ENCODE results near the gene CDC7. TPM values are rescaled to one million over a fixed set of nuclear protein-coding genes. Genes with fewer than 3 reads are reported as not detected.
"Not testable (repeated sequence)": the region's sequence is repeated elsewhere in the genome, so short reads cannot be mapped to it uniquely, and the experiment has no call there.

The CDC7 gene
- 2.7 and 3.4 TPM in 2 replicates for total RNA-seq

- DNase-seq (ENCODE audit: extremely low read depth, low read depth, low spot score): peak; percentile 64
These were observed at the start of gene CDC7 for GRCh38 chr1:91500756-91501522. Gene CDC7 (plus strand): TSS chr1:91500851. CDS start chr1:91501717, 866 bp downstream.

GRCh38 chr1:91454136-91454535 is 46.5 kb upstream of the CDC7 start:
- no peak for DNase-seq (ENCODE audit: extremely low read depth, low read depth, low spot score)

GRCh38 chr1:91455334-91455733 is 45.3 kb upstream of the CDC7 start:
- no peak for DNase-seq (ENCODE audit: extremely low read depth, low read depth, low spot score)

- DNase-seq (ENCODE audit: extremely low read depth, low read depth, low spot score): no peak
These were observed 44.8 kb upstream of the CDC7 start for GRCh38 chr1:91455896-91456295.

GRCh38 chr1:91465350-91465749 is 35.3 kb upstream of the CDC7 start:
- not testable (repeated sequence) for DNase-seq (ENCODE audit: extremely low read depth, low read depth, low spot score)

GRCh38 chr1:91476533-91477217 is 24.0 kb upstream of the CDC7 start:
- no peak for DNase-seq (ENCODE audit: extremely low read depth, low read depth, low spot score)

- DNase-seq (ENCODE audit: extremely low read depth, low read depth, low spot score): no peak
These were observed 13.2 kb upstream of the CDC7 start for GRCh38 chr1:91487469-91487868.

GRCh38 chr1:91490501-91490900 is 10.2 kb upstream of the CDC7 start:
- DNase-seq (ENCODE audit: extremely low read depth, low read depth, low spot score): no peak

GRCh38 chr1:91498035-91498434 is 2.6 kb upstream of the CDC7 start:
- no peak for DNase-seq (ENCODE audit: extremely low read depth, low read depth, low spot score)

GRCh38 chr1:91498498-91499245 is 2.0 kb upstream of the CDC7 start:
- DNase-seq (ENCODE audit: extremely low read depth, low read depth, low spot score): no peak

GRCh38 chr1:91499346-91499745 is 1.3 kb upstream of the CDC7 start:
- no peak for DNase-seq (ENCODE audit: extremely low read depth, low read depth, low spot score)

GRCh38 chr1:91499904-91500755 is 521 bp upstream of the CDC7 start:
- DNase-seq (ENCODE audit: extremely low read depth, low read depth, low spot score): no peak

GRCh38 chr1:91501523-91501851 is 836 bp downstream of the CDC7 start:
- DNase-seq (ENCODE audit: extremely low read depth, low read depth, low spot score): no peak

GRCh38 chr1:91501971-91502671 is 1.5 kb downstream of the CDC7 start:
- DNase-seq (ENCODE audit: extremely low read depth, low read depth, low spot score): no peak

GRCh38 chr1:91502672-91503184 is 2.1 kb downstream of the CDC7 start:
- DNase-seq (ENCODE audit: extremely low read depth, low read depth, low spot score): no peak

GRCh38 chr1:91503332-91503900 is 2.8 kb downstream of the CDC7 start:
- no peak for DNase-seq (ENCODE audit: extremely low read depth, low read depth, low spot score)

GRCh38 chr1:91503975-91504530 is 3.4 kb downstream of the CDC7 start:
- DNase-seq (ENCODE audit: extremely low read depth, low read depth, low spot score): no peak

- no peak for DNase-seq (ENCODE audit: extremely low read depth, low read depth, low spot score)
These were observed 4.4 kb downstream of the CDC7 start for GRCh38 chr1:91505086-91505485.

GRCh38 chr1:91506071-91506470 is 5.4 kb downstream of the CDC7 start:
- DNase-seq (ENCODE audit: extremely low read depth, low read depth, low spot score): no peak
